NCI-H748 treated with DMSO at 0.1 percent for 48 hours (cell line): ENCODE measurements around the gene PKN3.

Experiments used
- DNase-seq: peaks from one replicate; lab custom pipeline; 2025; lab: John Stamatoyannopoulos, UW

Gene PKN3

GRCh38 chr9:128742401-128742800 lies 40.1 kb downstream of the PKN3 start:
- DNase-seq, result no peak

DNA sequence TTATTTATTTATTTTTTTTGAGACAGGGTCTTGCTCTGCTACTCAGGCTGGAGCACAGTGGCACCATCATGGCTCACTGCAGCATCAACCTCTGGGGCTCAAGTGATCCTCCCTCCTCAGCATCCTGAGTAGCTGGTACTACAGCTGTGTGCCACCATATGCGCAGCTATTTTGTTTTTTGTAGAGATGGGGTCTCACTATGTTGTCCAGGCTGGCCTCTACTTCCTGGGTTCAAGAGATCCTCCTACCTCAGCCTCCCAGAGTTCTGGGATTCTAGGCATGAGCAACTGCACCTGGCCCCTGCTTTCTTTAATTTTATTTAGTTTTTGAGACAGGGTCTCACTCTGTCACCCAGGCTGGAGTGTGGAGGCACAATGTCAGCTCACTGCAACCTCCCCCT lies 41.1 kb downstream of the PKN3 start:
- DNase-seq, result no peak

- DNase-seq, result no peak
Measured at GRCh38 chr9:128747241-128747640, 44.9 kb downstream of the PKN3 start.

- DNase-seq, result no peak
Measured at GRCh38 chr9:128750926-128751595, 48.8 kb downstream of the PKN3 start.

DNA sequence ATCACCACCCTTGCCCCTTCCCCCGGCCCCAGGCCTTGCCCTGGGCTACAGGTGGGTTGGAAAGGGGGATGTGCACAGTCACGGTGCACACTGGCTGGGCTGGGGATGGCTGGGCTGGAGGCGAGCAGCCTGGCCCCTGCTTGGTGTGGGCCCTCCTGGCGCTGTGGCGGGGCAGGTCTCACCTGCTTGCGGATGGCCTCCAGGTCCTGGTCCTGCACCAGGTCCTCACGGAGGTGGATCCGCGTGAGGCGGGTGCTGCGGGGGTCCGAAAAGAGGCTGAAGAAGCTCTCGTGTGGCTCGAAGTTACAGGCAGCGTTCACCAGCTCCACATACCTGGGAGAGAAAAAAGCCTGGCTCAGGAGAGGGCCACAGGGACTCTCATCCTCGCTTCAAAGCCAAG lies 51.3 kb downstream of the PKN3 start:
- DNase-seq, result no peak

DNA sequence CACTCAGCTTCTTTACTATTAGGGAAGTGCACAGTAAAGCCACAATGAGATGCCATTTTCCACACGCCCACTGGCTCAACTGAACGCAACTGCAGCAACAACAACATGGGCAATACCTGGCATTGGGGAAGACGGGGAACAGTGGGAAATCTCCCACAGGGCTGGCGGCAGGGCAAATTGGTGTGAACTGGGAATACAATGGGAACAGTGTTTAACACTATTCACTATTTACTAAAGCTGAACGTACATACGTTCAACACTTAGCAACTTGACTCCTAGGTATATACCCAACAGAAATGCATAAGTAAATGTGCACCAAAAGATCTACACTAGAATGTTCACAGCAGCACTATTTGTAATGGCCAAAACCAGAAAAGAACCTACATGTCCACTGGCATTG lies 55.3 kb downstream of the PKN3 start:
- no peak for DNase-seq

DNA sequence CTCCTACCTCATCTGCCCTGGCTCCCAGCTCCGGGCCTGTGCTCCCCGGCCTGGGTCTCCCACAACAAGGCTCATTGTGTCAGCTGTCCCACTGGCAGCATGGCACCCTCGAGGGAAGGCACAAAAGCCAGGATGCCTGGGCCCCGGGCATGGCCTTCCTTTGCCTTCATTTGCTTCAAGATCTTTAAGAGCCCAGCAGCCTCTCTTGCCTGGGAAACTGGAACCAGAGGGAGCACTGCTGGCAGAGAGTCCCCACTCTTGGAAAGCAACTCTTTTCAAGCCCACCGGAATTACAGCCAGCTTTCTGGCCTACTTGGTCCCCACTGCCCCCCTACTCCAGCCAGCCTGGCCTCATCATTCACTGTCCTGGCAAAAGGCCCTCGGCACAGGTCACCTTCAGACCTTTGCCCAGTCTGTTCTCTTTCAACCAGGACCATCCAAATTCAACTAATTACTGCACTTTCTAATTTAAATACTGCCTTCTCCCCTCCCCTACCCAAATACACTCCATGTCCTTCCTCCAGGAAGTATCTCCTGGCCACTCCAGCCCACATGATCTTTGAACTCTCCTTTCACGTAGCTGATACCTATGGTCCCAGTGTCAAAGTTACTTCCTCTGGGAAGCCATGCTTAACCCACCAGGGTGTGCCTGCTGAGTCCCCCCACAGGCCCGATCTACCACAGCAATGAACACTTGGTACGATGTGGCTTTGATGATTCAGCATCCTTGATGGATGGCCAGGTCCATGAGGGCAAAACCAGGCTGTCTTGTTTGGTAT lies 60.6 kb downstream of the PKN3 start:
- no peak for DNase-seq

GRCh38 chr9:128764361-128764760 lies 62.1 kb downstream of the PKN3 start:
- no peak for DNase-seq

DNA sequence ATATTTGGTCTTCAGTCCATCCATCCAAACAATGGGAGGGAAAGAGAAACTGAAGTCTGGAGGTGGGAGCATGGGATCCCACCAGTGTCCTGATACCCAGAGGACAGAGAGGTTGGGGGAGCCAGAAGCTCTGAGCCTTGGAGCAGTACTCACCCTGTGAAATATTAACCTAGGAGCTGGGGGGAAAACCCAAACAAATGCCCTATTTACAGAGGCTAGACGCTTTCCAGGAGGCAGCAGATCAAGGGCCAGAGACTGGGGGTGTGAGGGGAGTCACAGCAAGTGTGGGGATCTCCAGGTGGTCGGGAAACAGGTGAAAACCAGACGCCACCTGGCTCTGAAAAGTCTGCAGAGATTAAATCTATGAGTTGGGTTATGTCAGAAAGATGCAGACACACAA lies 63.2 kb downstream of the PKN3 start:
- no peak for DNase-seq

- no peak for DNase-seq
Measured at GRCh38 chr9:128768606-128769005, 66.3 kb downstream of the PKN3 start.
